BE2C (cell line): Measurements from ENCODE around the gene CCR9.
"Not testable (repeated sequence)": the region's sequence is repeated elsewhere in the genome, so short reads cannot be mapped to it uniquely, and the experiment has no call there.

Source experiments
- DNase-seq: peaks from one replicate; pipeline ENCODE4 v3.0.0-alpha.2; 2020
- H3K27me3 ChIP-seq: fragments of 250-450 bp; sonication (Bioruptor Pico); 2 replicates; pipeline ENCODE4 v1.5.1; 2020; ENCODE audit warnings: mild to moderate bottlenecking
- H3K36me3 ChIP-seq: fragments of 250-450 bp; sonication (Bioruptor Pico); 2 replicates; pipeline ENCODE4 v1.5.1; 2020; ENCODE audit warnings: mild to moderate bottlenecking
- H3K4me1 ChIP-seq: fragments of 250-450 bp; sonication (Bioruptor Pico); 2 replicates; pipeline ENCODE4 v1.5.1; 2020
- H3K4me3 ChIP-seq: 2 replicates; pipeline ENCODE4 v1.5.1; 2011; ENCODE audit warnings: low read depth, low read length
- H3K9me3 ChIP-seq: fragments of 250-450 bp; sonication (Bioruptor Pico); 2 replicates; pipeline ENCODE4 v1.5.1; 2020
- CTCF ChIP-seq: IDR thresholded peaks from 2 replicates; pipeline ENCODE4 v1.5.1; 2012; ENCODE audit warnings: mild to moderate bottlenecking, low read depth, low read length

CCR9 gene

GRCh38 chr3:45844616-45845015, 41.7 kb upstream of the CCR9 start:
- Histone ChIP-seq H3K9me3 (no peaks in the 10 kb centered on the region), H3K27me3 (no peaks in the 10 kb centered on the region), H3K4me3 (no peak overlapping the region), H3K4me1 (no peaks in the 10 kb centered on the region), H3K36me3 (no peaks in the 10 kb centered on the region)
- TF ChIP-seq CTCF, result no peak
- no peak for DNase-seq

GRCh38 chr3:45848392-45848791, 38.0 kb upstream of the CCR9 start:
- Histone ChIP-seq H3K36me3 (no peaks in the 10 kb centered on the region), H3K9me3 (no peaks in the 10 kb centered on the region), H3K4me1 (no peaks in the 10 kb centered on the region), H3K4me3 (no peak overlapping the region), H3K27me3 (peaks cover 9% of the 10 kb centered on the region; the same call in 1 of the 2 replicates)
- DNase-seq, result no peak
- no peak for TF ChIP-seq CTCF

GRCh38 chr3:45852828-45853227, 33.5 kb upstream of the CCR9 start:
- Histone ChIP-seq H3K27me3 (peaks cover 9% of the 10 kb centered on the region; the same call in 1 of the 2 replicates), H3K4me1 (no peaks in the 10 kb centered on the region), H3K36me3 (no peaks in the 10 kb centered on the region), H3K4me3 (no peak overlapping the region), H3K9me3 (no peaks in the 10 kb centered on the region)
- TF ChIP-seq CTCF, result no peak
- no peak for DNase-seq

- DNase-seq, H3K4me1 ChIP-seq, H3K36me3 ChIP-seq, H3K9me3 ChIP-seq, H3K27me3 ChIP-seq, H3K4me3 ChIP-seq: not testable (repeated sequence)
Measured at GRCh38 chr3:45856323-45856722, 30.0 kb upstream of the CCR9 start.

GRCh38 chr3:45857024-45857423, 29.3 kb upstream of the CCR9 start:
- H3K4me1 ChIP-seq, DNase-seq, H3K4me3 ChIP-seq, H3K9me3 ChIP-seq, H3K27me3 ChIP-seq, H3K36me3 ChIP-seq: not testable (repeated sequence)

- DNase-seq, result no peak
- Histone ChIP-seq H3K36me3 (no peaks in the 10 kb centered on the region), H3K4me3 (no peak overlapping the region), H3K27me3 (no peaks in the 10 kb centered on the region), H3K4me1 (no peaks in the 10 kb centered on the region), H3K9me3 (no peaks in the 10 kb centered on the region)
- TF ChIP-seq CTCF, result no peak
Measured at GRCh38 chr3:45858809-45859543, 27.4 kb upstream of the CCR9 start.

GRCh38 chr3:45860481-45860880, 25.9 kb upstream of the CCR9 start:
- no peaks in the 10 kb centered on the region for H3K27me3 ChIP-seq
- no peaks in the 10 kb centered on the region for H3K4me1 ChIP-seq
- TF ChIP-seq CTCF, result no peak
- H3K36me3 ChIP-seq, result no peaks in the 10 kb centered on the region
- no peak overlapping the region for H3K4me3 ChIP-seq
- DNase-seq, result no peak
- no peaks in the 10 kb centered on the region for H3K9me3 ChIP-seq
